NCI-H2227 (cell line): Measurements from ENCODE around the gene LCN6.
"Not testable (repeated sequence)": the region's sequence is repeated elsewhere in the genome, so short reads cannot be mapped to it uniquely, and the experiment has no call there.

Experiments used
- DNase-seq: peaks from one replicate; lab custom pipeline; 2025; ENCODE audit not compliant: unreplicated experiment; lab: John Stamatoyannopoulos, UW

Gene LCN6

GRCh38 chr9:136711751-136712689 lies 36.3 kb downstream of the LCN6 start, which contains the start of gene DIPK1B:
Gene DIPK1B (plus strand): TSS chr9:136712572. CDS start chr9:136712666, 94 bp downstream.
- DNase-seq: peak; percentile 83

- DNase-seq: not testable (repeated sequence)
Measured at GRCh38 chr9:136711219-136711648, 37.1 kb downstream of the LCN6 start.

- no peak for DNase-seq
Measured at GRCh38 chr9:136710543-136710942, 37.8 kb downstream of the LCN6 start.

GRCh38 chr9:136709454-136710109 lies 38.7 kb downstream of the LCN6 start:
- no peak for DNase-seq

- DNase-seq: no peak
Measured at GRCh38 chr9:136707849-136708517, 40.3 kb downstream of the LCN6 start.

- no peak for DNase-seq
Measured at GRCh38 chr9:136707011-136707410, 41.3 kb downstream of the LCN6 start.

GRCh38 chr9:136705564-136705963 lies 42.8 kb downstream of the LCN6 start:
- DNase-seq: no peak

- not testable (repeated sequence) for DNase-seq
Measured at GRCh38 chr9:136704741-136705140, 43.6 kb downstream of the LCN6 start.

GRCh38 chr9:136703276-136703860 lies 45.0 kb downstream of the LCN6 start:
- no peak for DNase-seq

- DNase-seq: no peak
Measured at GRCh38 chr9:136701668-136702053, 46.7 kb downstream of the LCN6 start.

- DNase-seq: no peak
Measured at GRCh38 chr9:136700959-136701667, 47.2 kb downstream of the LCN6 start.

GRCh38 chr9:136700304-136700703 lies 48.0 kb downstream of the LCN6 start:
- no peak for DNase-seq

- no peak for DNase-seq
Measured at GRCh38 chr9:136698635-136699246, 49.6 kb downstream of the LCN6 start.

- no peak for DNase-seq
Measured at GRCh38 chr9:136697821-136698526, 50.4 kb downstream of the LCN6 start.

GRCh38 chr9:136697146-136697820 lies 51.0 kb downstream of the LCN6 start:
- no peak for DNase-seq

GRCh38 chr9:136696502-136696901 lies 51.8 kb downstream of the LCN6 start:
- no peak for DNase-seq

GRCh38 chr9:136695955-136696354 lies 52.4 kb downstream of the LCN6 start:
- no peak for DNase-seq

GRCh38 chr9:136695435-136695895 lies 52.9 kb downstream of the LCN6 start:
- no peak for DNase-seq

- no peak for DNase-seq
Measured at GRCh38 chr9:136694872-136695247, 53.5 kb downstream of the LCN6 start.
